Activated CD4-positive, alpha-beta T cell treated with anti-CD3 and anti-CD28 coated beads, Interleukin-2, amount 50 U/mL, for 4 hours (primary cell): Measurements from ENCODE around the gene ZNF74.

Source experiments
- DNase-seq, 2 experiments: peaks; one replicate each; pipeline ENCODE4 v3.0.0-alpha.2; 2020

ZNF74 gene

DNA sequence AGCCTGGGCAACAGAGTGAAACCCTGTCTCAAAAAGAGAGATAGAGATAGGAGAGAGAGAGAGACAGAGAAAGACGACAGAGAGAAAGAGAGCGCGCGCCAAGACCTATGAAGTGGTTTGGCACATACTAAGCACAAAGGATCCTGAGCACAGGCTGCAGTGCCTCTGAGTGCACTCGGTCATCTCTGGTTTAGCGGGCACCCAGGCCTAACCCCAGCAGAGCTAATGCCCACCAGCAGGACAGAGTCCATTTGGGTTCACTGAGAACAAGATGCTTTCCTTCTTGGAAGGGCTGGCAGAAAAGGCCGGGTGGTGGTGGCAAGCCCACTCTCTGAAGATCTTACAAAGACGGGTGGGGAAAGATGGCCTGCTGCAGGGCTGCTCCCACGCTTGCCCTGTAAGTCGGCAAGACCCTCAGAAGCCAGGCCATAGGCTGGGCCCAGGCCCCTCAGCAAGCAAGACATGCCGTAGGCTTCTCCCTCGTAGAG, 40.4 kb downstream of the ZNF74 start:
- DNase-seq, result no peak

DNA sequence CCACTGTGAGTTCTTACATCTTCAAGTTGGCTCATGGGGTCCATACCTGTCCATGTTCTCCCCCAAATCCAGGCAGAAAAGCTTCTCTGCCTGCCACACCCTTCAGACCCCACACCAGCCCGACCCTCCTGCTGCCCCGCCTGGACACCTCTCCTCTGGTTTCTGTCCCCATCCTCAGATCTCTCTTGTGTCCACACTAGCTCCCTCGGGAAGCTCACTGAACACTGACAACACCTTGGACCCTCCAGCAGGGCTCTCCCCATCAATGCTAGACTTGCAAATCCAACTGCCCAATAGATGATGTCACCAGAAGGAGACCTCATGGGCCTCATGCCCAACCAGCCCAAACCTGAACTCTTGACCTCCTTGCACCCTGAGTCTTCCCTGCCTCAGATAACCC, 40.8 kb downstream of the ZNF74 start:
- no peak for DNase-seq

DNA sequence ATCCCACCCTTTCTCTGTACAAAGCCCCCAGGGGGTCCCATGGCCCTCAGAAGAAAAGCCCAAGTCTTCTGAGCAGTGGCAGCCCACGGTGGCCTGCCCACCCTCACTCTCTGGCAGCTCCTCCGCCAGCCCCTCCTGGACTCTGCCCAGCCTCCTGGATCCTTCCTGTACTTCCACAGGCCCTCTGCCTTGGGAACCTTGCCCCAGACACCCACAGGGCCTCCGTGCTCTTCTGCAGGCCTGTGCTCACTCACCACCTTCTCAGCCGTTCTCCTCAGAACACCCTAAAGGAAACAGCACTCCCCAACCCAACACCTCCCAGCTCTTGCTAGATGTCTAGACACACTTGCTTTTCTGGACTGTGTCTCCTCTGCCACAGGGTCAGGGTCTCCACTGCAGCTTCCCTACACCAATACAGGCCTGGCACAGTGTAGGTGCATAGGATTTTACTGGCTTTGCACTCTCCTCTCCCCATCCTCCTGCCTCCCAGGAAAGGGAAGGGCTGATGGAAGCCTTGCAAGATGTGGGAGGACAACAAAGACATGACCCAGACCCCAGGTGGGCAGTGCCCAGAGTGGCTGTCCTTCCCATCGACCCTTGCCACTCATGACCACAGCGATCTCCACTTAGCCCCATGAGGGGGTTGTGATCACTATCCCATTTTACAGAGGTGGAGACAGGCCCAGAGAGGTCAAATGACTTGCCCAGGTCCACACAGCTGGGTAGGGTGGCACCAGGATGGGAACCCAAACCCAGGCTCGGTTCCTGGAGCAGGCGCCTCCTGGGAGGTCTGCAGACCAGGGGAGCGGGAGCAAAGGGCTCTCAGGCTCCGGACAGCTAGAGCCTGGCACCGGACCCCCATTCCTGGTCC, 41.7 kb downstream of the ZNF74 start:
- no peak for DNase-seq

DNA sequence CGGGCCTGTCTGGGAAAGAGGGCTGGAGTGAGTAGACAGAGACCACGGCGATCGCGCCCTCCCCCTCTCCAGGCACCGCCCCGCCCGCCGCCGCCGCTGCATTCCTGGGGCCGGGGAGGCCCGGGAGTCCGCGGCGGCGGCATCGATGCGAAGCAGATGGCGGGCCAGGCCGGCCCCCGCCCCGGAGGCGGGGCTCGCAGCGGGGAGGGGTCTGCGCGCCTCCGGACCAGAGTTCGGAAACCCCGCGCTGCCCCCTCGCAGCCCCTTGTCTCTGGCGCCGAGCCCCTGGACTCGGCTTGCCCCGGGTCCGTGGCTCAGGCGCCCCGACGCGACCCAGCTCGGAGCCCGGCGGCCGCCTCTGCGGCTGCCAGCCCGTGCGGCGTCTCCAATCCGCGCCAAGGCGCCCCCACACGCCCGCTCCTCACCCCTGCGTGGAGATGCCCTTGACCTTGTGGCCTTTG, 42.4 kb downstream of the ZNF74 start:
- no peak for DNase-seq

DNA sequence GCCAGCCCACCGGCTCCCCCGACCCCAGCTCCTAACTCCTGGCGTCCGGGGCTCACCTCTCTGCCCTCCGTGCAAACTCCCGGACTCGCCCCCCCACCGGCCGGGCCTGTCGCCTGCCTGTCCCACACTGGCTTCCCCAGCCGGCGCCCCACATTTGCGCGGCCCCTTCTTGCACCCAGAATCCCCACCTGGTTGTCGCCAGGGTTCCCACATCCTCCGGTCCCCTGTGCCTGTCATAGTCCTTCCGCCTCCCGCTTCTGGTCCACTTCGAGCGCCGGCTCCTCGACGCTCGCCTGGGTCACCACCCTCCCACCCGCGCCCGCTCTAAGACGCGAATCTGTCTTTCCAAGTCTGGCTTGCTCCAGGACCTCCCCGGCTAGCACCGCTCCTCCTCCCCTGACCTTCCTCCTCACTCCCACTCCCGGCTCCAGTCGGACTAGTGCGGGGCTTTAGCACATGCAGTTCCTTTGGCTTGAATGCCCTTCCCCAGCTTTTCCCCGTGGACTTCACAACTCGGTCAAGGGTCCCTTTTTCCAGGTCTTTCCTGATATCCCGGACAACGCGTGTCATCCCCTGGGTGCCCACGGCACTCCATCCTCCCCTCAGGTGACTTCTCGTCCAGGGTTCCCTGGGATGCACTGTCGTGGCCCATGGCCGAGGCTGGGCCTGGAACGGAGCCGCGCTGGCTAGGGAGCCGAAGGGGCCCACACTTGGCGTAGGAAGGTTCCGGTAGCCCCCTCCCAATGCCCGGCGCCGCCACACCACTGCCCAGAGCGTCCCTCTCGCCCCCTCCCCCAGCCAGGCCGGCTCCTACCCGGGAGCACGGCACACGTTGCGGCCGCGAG, 43.0 kb downstream of the ZNF74 start:
- DNase-seq, result no peak

DNA sequence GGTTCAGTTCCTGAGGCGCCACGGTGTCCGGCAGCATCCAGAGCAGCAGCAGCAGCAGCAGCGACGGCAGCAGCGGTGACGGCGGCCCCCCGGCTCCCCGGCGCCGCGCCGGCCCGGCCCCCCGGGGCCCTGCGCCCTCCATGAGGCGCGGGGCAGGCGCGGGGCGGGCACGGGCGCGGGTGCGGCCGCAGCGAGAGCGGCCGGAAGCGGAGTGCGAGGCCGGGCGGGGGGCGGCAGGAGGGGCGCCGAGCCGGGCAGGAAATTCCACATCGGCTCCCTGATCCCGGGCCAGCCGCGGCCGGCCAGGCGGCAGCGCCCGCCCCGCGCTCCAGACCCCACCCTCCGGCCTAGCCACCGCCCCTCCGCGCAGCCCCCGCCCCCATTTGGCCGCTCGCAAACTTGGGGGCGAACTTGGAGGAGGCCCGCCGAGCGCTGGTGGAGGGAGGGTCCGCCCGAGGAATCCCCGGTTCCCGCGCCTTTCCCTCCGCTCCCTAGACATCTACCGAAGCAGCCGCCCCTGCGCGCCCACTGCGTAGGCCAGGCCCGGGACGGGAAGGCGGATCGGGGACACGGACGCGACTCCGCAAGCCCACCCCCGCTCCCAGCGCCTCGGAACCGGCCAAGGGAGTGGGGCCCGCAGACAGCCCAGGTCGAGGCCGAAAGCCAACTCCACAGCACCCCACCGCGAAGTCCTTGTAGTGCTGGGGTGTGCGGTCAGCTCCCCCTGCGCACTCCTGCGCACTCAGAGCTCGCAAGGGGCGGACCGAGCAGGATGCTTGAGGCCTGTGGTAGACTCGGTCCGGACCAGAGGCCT, 43.9 kb downstream of the ZNF74 start, which contains the start of gene SCARF2:
Gene SCARF2, minus strand, starts transcription at position 213 of the 814 bp plus-strand sequence. Its CDS starts 71 bp downstream, at position 142.
- DNase-seq, result no peak

DNA sequence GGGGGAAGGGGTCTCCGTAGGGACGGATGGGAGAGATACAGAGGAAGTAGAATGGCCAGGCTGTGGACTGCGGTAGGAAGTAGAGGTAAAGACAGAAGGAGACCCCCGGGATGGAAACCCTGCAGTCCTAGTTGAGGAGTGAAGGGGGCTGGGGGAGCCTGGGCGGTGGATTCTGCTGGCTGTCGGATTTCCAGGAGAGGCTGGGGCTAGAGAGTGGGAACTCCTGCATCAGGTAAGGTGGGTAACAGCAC, 44.4 kb downstream of the ZNF74 start:
- no peak for DNase-seq

DNA sequence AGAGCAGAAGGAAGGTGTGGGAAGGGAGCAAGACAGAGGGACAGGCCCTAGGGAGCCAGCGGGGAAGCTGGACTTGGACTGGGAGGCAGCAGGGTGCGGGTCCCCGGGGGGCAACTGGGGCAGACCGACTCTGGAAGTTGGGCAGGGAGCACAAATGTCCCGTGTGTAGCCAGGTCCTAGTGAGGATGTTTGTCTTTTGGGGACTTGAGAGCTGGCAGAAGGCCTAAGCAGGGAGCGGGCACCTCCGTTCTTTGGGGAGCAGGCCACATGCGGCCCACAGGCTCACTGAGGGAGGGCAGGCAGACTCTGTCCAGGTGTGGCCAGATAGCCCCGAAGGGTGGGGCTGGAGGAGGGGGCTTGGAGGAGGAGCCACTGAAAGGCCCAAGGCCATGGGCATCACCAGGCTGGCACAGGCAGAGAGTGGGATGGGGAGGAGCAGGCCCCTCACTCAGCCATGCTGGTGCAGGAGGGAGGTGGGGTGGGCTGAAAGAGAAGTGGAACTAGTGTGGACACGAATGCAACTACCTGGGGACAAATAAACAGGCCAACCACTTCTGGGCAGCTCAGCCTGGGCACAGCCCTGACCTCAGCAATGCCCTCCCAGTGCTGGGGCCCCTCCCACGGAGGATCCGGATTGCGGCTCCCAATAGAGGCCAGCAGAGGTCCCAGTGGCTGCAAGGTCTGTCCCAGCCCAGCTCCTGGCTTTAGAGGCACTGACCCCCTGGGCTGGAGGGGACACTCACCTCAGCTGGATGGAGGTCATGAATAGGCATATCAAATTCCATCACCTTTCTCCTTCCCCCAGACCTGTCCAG, 44.9 kb downstream of the ZNF74 start:
- no peak for DNase-seq

DNA sequence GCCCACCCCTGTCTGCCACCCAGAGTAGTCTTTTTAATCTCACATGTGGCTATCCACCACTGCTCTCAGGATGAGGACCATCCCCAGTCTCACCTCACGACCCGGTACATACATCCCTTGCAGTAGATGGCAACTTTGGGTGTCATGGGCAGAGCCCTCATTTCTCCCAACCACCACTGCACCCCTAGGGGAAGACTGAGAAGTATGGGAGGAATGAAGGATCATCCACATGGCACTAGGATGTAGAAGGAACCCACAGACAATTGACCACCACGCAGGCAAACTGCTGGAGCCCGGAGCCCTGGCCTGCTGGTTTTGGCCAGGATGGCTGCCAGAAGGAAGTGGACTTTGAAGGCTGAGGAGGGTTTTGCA, 45.6 kb downstream of the ZNF74 start:
- DNase-seq, result no peak

DNA sequence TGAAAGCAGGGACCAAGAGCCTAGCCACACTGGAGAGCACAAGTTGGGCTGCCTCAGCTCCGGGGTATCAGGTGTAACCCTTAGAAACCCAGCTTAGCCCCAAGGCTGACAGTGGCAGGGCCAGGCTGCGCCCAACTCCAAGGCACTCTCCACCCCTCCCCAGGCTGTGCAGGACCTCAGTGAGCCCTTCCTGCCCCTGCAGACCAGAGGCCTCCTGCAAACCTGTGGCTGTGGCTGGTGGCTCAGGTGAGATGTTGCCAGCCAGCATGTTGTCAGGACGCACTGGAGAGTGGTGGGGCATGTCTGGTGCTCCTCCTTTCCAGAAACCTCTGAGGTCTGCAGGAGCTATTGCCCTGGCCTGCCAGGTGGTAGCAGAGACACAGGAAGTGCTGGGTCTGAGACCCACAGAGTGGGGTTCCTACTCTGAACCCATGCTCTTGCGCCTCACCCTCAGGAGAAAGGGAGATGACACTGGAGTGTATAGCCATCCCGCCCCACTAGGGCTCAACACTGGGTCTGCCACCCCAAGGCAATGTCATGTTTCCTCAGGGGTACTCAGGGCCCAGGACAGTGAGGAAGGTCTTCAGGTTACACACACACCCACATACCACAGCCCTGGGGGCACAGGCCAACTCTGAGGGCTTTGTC, 46.1 kb downstream of the ZNF74 start:
- no peak for DNase-seq

DNA sequence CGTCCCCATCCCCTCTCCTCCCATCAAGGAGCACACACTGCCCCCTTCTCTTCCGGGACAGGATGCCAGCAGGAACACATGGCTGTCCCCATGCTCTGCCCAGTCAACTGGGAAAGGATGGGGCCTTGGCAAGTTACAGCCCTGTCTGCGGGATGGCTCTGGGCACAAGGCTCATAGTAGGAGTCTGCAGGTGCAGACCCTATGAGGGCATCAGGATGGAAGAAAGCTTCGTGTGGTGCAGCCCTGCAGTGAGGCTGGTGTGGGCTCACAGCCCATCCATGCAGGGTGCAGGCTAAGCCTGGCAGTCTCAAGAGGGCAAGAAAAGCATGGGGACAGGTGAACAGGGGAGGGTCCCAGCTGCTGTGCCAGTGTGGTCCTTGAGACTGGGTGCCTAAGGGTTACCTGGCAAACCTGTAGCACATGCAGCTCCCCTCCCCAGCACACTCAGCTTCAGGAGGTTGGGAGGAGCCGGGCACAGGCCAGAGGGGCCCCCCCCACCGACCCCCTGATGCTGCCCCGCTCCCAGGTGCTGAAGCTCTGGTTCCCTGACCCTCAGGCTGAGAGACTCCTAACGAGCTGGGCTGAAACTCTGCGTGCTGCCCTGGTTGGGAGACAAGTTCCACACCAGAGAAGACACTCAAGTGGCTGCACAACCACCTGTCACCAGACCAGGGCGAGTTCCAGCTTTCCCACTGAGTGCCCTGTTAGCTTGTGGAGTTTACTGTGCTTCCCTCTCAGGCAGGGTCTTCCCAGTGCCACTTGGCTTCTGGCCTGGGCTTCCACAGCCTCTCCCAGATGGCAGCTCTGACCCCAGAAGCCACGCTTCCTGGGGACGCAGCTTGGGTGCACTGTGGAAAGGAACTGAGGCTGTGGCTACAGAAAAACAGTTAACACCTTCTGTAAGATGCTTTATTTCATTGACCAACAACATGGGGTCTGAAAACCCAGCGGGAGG, 47.0 kb downstream of the ZNF74 start:
- no peak for DNase-seq

DNA sequence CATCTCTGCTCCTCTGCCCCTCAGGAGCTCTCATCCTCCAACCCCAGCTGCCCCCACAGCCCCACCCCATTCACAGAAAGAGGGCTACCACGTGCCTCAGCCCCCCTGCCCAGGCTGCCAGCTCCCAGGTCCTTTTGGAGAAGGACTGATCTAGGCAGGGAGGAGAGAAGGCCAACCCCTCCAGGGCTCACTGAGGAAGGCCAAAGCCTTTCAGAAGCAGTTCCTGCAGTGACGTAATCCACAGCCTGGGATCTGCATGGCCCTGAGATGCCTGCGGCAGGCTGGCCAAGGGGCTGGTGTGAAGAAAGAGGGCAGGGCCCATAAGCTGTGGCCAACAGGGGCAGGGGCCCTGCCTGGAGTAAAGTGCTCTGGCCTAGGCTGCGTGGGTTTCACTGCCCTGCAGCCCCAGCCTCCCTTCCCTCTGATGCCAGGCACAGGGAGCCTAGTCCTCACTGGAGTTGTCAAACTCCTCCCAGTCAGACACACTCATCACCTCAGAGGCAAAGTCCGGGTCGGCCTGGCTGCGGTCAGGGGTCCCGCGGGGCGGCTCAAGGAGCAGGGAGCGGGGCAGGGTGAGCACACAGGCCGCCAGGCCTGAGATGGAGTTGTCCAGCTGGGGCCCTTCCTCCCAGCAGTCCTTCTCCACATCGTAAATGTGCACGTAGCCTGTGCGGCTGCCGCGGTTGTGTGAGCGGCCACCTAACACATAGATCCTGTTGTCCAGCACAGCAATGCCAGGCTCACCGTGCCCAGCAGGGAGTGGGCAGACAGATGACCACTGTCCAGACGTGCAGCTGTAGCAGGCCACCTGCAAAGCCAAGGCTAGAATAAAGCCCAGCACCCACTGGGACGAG, 47.9 kb downstream of the ZNF74 start:
- DNase-seq, result no peak

DNA sequence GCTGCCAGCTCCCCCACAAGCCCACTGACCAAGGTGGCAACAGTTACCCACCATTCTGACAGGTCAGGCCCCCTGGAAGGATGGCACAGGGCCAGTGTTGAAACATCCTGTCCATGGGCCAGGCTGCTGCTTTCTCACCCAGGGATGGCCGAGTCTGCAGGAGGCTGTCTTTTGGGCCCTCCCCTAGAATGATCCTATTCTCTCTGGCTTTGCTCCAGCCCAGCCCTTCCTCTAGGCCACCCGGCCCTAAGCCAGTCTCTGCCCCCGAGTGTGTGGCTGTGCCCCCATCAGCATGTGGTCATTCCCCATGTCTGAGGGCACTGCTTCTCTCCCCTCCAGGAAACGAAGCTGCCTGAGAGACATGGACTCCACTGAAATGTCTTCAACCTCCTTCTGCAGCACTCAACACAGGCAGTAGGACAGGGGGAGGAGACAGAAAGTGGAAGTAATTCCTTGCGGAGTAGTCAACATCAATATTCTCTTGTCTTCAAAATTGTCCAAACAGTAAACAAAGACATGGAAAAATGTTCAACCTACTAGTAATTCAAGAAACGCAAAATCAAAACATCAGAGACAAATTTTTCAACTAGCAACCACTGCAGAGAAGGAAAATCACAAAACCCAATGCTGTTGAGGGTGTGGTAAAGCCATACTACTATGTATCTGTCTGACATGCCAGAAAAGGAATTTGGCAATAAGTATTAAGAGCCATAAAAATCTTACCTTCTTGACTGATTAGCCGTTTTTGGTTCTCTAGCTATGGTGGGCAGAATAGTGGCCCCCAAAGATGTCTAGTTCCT, 48.7 kb downstream of the ZNF74 start:
- no peak for DNase-seq

DNA sequence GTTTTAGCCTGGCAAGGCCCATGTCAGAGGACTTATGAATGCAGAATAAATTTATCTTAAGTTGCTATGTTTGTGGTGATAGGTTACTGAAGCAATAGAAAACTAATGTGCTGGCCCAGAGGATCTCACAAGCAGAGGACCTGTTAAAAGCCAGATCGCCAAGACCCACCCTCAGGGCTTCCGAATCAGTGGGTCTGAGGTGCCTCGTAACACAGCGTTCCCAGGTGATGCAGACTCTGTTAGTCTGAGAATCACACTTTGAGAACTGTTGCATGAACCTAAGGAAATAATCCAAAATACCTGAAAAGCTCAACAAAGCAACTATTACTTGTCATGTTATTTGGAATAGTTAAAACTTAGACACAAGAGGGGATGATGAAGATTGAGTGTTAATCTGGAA, 50.4 kb downstream of the ZNF74 start:
- no peak for DNase-seq

DNA sequence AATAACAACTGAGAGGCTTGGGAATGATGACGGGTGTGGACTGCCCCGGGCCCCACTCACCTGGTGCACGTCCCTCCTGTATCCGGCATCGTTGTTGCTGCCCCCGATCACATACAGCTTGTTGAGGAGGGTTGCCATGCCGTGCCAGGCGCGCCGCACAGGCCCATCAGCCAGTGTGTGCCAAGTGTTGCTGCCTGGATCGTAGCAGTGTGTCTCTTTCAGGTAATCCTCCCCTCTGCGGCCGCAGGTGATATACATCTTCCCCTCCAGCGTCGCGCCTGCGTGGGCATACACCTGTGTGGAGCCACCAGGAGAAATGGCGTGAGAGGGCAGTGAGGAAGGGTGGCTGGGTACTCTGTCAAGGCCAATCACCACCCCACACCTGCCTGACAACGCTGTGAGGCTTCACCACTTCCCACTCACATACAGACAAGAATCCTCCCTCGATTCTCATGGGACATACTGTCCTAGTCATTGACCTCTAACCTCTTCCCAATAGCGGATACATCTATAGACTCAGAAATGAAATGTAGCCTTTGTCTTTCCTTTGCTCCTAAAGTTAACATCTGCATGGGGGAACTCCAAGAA, 52.5 kb downstream of the ZNF74 start:
- no peak for DNase-seq

DNA sequence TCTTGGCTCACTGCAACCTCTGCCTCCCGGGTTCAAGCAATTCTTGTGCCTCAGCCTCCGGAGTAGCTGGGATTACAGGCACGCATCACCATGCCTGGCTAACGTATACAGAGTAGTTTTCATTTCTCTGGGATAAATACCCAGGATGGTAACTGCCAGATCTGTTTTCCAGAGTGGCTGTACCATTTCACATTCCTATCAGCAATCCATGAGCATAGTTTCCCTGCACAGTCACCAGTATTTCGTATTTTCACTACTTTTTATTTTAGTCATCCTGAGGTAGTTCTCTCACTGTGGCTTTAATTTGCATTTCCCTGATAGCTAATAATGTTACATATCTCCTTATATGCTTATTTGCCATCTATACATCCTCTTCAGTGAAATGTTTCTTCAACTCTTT, 54.7 kb downstream of the ZNF74 start:
- DNase-seq, result no peak

DNA sequence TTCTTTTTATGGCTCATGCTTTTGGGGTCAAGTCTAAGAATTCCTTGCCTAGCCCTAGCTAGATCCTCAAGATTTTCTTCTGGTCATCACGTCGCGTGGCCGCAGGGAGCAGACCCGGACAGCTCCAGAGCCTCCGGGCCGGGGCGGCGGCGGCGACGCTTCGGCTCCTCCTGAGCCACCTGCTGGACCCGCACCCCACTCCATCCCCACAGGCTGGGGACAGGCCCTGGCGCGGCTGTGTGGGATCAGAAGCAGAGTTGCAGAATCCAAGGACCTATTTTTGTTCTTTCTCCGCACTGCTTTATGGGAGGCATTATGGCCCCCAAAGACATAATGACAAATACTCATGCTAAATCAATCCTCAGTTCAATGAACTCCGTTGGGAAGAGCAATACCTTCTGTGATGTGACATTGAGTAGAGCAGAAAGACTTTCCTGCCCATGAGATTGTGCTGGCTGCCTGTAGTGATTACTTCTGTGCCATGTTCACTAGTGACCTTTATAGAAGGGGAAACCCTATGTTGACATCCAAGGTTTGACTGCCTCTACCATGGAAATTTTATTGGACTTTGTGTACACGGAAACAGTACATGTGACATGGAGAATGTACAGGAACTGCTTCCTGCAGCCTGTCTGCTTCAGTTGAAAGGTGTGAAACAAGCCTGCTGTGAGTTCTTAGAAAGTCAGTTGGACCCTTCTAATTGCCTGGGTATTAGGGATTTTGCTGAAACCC, 56.0 kb downstream of the ZNF74 start:
- no peak for DNase-seq

DNA sequence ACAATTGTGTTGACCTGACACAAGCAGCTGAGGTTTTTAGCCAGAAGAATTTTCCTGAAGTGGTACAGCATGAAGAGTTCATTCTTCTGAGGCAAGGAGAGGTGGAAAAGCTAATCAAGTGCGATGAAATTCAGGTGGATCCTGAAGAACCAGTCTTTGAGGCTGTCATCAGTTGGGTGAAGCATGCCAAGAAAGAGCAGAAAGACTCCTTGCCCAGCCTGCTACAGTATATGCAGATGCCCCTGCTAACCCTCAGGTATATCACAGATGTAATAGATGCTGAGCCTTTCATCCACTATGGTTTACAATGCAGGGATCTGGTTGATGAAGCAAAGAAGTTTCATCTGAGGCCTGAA, 56.6 kb downstream of the ZNF74 start:
- no peak for DNase-seq
